Stimulated activated CD4-positive, alpha-beta T cell treated with anti-CD3 and anti-CD28 coated beads, Interleukin-12 subunit alpha, Interleukin-12 subunit beta, amount 100 ng/mL, for 4 hours (primary cell): ENCODE results near the gene MCC.
A peak's percentile ranks its signal among the peaks of the same experiment; 100 is the strongest.

ENCODE experiments used
- DNase-seq: peaks from one replicate; pipeline ENCODE4 v3.0.0-alpha.2; 2020

The MCC gene

DNA sequence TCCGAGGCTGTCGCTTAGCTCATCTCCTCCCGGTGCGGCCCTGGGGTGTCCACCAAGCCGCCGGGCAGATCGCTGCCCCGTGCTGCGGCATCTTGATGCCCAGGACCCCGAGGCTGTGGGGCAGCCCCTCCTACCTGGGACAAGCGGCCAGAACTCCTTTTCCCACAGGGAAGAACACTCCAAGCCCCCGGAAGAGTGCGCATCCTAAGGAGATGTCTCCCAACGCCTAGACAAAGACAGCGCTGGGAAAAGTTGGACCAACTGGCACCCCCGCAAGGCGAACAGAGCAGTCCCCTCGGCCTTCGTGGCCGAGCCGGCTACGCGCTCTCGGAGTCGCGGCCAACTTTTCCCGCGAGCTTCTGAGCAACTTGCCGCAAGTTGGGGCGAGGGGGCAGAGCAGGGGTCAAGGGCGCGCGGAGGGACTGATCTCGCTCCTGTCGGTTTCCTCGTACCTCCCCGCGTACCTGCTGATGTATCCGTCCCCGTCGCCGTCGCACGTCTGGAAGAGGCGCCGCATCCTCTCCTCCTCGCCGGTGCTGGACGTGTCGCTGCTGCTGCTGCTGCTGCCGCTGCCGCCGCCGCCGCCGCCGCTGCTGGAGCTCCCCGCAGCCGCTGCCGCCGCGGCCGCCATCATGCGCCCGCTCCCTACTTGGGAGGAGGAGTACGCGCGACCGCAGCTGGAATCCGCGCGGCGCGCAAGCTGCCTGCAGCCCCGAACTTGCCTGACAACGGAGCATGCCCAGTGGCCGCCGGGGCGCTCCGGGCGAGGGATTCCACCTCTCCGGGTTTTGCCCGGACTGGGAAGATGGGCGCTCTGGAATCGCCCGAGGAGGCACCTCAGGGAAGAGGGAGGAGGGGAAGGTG, at the start of gene MCC:
TSS of gene MCC (minus strand) at position 673 of the 864 bp plus-strand sequence.
- peak; percentile 32 for DNase-seq

DNA sequence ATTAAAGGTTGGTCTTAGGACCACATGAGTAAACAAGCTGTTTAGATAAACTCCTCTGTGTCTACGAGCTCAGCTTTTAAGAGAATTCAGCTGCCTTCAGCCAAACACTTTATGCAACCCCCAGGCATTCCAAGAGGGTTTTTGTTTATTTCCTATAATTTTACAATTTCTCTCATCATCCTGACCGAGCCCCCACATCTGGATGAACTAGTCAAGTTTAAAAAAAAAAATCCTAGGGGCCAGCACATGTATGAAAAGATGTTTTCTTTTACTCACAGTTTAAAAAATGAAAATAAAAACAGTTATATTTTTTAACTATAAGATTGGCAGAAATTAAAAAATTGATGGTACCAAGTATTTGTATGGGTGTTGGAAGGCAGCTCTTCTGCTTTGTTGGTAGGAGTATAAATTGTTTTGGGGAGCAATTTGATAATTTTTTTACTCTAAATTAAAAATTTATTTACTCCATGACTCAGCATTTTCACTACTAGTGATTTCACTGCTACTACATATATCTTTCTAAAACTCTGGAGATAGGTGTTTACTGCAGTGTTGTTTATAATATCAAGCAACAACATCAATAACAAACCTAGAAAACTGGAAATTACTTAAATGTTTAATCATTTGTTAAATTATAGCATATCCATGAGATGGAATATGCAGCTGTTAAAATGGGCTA, 43.4 kb upstream of the MCC start:
- no peak for DNase-seq

DNA sequence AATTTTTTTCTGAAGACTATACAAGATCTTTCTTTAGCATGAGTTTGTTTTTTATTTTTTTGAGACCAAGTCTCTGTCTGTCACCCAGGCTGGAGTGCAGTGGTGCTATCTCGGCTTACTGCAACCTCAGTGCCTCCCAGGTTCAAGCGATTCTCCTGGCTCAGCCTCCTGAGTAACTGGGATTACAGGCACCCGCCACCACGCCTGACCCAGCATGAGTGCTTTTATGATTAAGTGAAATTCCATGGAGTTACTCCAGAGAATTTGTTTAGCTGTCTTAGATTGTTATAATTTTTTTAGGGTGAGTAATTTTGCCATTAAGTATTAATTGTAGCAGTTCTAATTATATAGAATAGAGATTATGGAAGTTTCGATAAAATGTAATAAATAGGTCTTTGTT, 39.5 kb upstream of the MCC start:
- DNase-seq: no peak

DNA sequence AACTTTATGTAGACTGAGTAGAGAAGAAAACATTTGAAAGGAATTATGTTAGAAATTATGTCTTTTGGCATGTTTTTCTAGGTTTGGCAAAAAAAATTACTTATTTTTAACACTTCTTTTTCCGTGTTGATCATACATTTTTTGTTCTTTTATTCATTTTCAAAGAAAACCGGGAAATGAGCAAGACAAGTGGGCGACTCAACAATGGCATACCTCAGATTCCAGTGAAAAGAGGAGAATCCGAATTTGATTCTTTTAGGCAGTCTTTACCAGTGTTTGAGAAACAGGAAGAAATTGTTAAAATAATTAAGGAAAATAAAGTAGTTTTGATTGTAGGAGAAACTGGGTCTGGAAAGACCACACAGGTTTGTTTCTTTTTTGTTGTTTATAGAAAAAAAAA, 38.2 kb upstream of the MCC start:
- DNase-seq: no peak

DNA sequence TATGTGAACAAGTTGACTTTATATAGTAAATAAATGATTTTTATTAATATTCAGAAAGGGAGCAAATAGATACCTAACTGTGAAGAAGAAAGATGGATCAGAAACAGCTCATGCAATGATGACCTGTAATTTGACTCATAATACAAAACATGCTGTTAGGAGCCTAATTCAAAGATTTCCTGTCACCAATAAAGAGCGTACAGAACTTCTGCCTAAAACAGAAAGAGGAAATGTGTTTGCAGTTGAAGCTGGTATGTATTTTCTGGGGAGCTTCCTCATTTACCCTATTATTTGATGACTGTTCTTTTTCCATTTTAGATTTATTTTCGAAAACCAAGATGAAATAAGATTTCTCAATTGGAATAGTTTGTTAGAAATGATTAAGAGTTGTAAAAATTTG, 36.7 kb upstream of the MCC start:
- no peak for DNase-seq

DNA sequence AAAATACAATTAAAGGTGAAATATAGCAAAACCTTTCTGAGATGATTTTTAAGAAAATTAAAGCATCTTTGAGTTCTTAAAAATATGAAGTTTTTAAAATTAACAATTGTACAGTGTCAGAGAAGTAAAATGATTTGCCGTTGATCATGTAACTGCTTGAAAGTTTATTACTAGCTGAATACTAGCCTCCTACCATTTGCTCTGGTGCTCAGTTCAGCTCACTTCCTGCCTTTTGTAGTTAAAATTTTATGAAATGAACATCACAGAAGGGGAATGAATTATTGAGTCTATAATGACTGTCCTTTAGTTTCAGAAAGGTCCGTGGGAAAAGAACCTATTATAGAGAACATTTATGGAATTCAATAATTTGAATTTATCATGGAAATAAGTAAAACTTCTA, 34.9 kb upstream of the MCC start:
- no peak for DNase-seq

DNA sequence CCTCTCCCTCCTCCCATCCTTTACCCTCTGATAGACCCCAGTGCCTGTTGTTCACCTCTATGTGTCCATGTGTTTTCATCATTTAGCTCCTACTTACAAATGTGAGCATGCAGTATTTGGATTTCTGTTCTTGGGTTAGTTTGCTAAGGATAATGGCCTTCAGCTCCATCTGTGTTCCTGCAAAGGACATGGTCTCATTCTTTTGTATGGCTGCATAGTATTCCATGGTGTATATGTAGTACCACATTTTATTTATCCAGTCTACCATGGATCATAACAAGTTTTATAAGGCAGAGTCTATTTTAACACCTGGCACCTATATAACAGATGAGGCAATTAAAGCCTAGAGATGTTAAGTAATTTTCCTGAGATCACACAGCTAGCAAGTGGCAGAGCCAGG, 32.6 kb upstream of the MCC start:
- no peak for DNase-seq

DNA sequence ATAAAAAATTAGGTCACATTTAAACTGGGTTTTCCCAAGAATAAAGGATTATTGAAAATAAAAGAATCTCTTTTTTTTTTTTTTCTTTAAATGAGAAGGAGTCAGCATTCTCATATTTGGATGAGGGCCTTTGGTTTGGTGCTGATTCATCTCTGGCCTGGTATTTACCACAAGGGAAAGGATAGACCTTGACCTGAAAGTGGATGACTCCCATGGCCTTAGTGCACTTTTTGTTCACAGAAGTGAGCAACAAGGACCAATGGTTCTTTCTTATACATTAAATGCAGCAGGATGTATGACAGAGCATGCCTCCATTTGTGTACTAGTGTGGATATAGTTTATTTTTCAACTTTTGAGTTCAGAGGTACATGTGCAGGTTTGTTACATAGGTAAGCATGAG, 32.2 kb upstream of the MCC start:
- no peak for DNase-seq

DNA sequence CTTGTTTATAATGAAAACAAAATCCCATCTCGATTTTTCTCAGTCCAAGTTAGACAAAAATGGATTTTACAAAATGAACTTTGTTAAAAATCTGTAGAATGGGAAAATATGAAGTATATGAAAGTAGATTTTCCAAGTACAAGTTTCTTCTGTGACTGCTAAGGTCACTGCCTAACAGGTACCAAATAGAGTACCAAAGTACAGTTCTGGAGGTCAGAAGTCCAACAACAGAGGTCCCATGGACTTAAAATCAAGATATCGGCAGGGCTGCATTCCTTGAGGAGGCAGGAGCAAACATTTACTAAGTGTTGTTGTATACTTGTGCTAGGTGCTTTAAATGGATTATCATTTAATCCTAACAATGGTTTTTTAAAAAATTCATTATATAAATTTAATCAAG, 31.2 kb upstream of the MCC start:
- no peak for DNase-seq

DNA sequence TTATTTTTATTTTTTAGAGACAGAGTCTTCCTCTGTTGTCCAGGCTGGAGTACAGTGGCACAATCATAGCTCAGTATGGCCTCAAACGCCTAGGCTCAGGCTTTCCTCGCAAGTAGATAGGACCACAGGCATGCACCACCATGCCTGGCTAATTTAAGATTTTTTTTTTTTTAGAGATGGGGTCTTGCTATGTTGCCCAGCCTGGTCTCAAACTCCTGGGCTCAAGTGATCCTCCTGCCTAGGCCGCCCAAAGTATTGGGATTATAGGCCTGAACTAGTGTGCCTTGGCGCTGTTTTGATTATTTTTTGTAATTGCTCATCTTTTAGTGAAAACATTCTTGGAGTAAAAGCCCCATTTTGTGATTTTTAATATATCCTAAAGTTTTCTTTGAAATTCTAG, 30.6 kb upstream of the MCC start:
- no peak for DNase-seq

DNA sequence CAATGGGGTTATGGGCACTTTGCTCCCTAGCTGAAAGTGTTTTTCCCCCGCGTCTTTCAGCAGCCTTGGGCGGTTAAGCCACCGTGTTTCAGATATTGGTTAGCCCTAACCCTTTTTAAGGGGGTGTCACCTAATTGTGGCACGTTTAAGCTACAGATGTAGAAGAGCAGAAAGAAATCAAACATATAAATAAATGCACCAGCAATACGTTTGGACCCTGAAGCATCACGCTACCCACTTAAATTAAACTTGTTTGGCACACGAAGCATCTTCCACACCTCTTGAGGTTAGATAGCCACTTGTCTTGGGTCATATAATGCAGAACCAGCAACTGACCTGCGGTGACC, 26.0 kb upstream of the MCC start:
- DNase-seq: no peak

DNA sequence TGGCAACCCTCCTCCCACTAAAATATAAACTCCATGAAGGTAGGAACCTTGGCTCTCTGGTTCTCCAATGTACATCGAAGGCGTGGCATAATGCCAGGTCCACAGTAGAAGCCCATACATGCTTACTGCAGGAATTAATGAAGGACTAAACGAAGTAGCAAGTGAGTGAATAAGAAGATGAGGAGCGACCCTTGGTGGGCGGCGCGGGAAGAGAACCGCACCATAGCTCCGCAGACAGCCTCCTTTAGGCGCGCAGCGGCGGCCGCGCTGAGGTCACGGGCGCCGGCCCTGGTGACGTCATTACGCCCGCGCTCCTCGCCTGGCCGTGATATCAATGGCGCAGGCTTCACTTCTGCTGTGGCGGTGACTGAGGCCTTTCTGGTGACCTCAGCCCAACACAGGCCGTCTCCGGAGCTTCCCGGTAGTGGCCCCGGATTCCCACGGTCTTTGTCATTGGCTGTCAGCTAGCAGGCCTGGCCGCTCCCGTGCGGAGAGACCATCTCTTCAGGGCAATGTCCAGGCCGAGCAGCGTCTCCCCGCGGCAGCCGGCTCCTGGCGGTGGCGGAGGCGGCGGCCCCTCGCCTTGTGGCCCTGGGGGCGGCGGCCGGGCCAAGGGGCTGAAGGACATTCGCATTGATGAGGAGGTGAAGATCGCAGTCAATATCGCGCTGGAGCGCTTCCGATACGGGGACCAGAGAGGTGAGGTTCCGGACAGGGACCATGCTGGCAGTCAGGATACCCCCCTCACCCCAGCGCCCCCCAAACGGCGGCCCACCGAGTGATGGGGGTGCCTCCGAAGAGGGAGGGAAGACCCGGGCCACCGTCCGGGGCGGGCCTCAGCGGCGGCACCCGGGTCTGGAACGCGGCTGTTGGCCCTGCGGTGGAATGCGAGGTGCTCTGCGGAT, 25.4 kb upstream of the MCC start, which contains the start of gene YTHDC2:
TSS of gene YTHDC2 (plus strand) at position 311 of the 905 bp plus-strand sequence. CDS start at position 513, 202 bp downstream.
- DNase-seq: peak; percentile 85

DNA sequence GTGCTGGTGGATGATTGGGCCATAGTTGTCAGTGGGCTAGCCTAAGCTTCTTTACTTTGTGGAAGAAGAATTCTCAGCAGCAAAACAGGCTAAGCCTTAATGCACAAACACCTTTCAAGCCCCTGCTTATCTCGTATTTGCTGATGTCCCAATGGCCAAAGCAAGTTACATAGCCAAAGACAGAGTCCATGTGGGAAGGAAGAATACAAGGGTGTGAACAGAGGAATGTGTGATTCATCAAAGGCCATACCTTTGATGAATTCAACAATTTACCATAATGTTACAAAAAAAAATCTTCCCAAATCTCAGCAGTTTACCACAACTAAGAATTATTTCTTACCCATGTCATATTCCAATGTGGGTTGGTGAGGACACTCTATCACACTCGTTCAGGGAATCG, 24.1 kb upstream of the MCC start:
- no peak for DNase-seq

DNA sequence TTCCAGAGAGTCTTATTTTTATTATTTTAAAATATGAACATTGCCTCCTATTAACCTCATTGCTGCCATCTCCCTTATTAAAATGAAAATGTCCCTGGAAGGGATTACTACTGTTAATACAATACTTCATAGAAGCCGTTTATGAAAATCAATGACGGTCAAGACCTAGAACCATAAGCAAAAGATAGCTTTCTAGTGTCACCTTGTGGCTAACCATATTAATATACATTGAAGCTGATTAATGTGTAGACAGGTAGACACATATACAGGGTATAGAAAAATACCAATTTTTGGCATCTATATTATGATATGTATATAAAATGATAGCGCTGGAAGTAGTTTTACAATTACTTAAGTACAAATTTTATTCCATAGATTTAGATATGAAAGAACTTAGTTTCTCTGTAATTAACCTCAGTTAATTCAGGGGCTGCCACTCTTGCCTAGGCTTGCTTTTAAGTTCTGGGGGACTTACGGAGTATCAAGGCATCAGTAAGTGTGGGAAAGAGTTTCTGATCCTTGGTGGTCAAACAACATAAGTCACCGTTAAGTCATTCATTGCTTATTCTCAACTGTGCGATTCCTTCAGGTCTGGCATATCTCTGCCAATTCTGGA, 22.7 kb upstream of the MCC start:
- no peak for DNase-seq

DNA sequence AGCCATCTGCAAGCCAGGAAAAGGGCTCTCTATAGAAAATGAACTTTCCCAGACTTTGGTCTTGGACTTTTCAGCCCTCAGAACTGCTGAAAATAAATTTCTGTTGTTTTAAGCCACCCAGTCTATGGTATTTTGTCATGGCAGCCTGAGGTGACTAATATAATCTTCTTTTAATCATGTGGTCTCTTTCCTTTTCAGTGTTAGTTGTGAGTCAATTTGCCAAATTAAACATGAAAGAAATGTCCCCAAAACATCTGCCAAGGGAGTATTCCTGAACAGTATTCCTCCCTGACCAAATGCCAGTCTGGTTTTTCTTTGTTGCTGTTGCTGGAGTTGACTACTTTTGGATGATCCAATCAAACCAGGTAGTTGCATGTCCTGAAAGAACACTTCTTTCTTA, 20.5 kb upstream of the MCC start:
- DNase-seq: no peak

DNA sequence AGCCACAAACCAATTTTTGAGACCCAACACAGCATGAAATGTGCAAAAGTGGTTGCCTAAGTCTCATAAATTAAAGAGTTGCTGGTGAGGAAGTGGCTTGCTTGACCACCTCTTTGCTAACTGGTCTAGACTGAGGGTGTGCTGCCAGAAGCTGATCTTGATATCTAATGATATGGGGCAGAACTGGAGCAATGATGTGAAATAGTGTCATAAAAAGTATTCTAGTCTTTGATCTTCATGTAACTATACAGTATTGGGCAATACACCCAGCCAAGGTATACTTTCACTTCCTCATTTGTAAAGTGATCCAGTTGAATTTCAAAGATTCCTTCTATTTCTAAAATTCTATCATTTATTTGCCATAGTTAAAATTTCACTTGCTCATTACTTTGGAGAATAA, 19.3 kb upstream of the MCC start:
- no peak for DNase-seq

DNA sequence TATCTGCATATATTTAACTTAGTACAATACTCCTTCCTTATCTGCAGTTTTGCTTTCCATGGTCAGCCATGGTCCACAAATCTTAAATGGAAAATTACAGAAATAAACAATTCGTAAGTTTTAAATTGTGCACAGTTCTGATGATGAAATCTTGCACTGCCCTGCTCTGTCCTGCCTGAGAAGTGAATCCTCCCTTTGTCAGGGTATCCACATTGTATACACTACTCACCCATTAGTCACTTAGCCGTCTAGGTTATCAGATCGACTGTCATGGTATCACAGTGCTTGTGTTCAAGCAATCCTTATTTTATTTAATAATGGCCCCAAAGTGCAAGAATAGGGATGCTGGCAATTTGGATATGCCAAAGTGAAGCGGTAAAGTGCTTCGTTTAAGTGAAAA, 16.9 kb upstream of the MCC start:
- no peak for DNase-seq

DNA sequence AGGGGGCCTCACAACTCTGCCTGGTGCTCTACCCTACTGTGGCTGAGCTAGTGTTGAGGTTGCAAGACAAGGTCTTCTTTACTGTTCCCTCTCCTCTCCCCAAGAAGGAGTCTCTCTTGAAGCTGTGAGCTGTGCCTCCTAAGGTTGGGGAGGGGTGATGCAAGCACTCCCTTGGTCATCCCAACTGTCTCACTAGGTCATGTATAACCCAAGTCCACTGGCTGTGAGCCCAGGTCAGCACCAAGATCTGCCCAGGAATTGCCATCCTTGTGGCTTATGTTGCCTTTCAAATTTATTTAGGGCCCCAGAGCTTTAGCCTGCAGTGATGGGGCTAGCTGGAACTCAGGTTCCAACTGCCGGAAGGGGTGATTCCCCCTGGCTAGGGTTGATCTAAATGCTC, 14.9 kb upstream of the MCC start:
- DNase-seq: no peak

DNA sequence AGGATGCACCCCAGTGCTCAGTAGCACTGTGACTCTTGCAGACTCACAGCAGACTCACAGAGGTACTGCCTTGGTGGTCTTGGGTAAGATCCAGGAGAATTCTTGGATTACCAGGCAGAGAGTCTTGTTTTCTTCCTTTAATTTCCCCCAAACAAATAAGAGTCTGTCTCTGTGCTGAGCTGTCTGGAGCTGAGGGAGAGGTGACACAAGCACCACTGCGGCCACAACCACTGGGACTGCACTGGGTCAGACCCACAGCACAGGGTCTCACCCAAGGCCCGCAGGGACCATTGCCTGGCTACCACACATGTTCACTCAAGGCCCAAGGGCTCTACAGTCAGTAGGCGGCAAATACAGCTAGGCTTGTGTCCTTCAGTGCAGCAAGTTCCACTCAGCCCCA, 13.8 kb upstream of the MCC start:
- no peak for DNase-seq

DNA sequence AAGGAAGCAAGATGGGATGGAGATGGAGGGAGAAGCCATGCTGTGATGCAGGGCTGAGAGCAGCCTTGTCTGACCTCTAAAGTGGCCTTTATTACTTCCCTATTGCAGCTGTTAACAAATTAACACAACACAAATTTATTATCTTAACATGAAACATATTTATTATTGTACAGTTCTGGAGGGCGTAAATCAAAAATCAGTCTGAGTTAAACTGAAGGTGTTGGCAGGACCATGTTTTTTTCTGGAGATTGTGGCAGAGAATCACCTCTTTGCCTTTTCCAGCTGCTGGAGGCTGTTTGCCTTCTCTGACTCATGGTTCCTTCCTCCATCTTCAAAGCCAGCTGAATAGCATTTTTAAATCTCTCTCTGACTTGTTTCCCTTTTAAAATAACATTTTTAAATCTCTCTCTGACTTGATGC, 7.2 kb upstream of the MCC start:
- no peak for DNase-seq

DNA sequence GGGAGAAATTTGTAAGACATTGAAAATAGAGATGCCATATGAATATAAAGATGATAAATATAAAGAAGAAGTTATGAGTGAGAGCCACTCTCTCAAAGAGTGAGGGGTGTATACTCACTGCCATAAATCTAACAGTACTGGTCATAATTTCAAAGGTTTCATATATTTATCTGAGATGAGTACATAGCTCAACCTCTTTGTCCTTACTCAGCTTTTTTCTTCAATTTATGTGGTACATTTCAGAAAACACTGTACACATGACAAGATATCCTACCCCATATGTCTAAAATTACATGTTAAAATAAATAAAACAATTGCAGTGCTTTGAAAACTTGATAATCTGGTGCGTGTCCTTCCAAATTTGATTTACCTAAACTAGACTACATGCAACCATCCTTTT, 5.2 kb upstream of the MCC start:
- DNase-seq: no peak

DNA sequence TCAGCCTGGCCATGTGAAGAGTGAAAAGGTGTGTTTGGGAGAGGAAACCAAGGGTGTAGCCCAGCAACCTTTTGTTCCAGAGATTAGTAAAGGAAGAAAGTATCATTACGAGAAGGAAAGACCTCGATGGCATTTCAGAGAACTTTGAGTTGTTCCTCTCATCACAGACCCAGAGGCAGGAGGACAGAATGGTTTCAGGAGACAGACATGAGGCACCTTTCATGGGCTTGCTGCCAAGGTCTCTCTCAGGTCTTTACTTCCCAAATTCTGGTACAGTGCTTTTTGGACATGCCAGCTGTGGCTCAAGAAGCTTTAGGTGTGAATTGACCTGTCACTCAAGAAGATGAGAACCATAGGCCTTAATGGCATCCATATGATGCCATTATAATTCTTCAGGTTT, 2.8 kb upstream of the MCC start:
- no peak for DNase-seq

DNA sequence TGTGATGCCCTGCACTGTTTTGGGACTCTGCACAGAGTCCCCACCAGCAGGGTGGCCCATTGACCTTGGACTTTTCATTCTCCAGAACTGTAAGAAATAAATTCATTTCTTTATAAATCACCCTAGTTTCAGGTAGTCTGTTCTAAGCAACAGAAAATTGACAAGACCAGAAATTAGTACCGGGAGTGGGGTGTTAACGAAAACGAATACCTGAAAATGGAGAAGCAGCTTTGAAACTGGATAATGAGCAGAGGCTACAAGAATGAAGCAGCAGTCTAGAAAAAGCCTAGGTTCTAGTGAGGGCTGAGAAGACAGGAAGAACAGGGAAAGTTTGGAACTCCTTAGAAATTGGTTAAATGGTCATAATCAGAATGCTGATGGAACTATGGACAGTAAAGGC, 2.1 kb upstream of the MCC start:
- DNase-seq: no peak
